GM12874 (cell line): ENCODE data around the gene INSR.

ENCODE experiments used
- TF ChIP-seq, protein P1 (sequence below): IDR thresholded peaks from 2 replicates; pipeline ENCODE4 v1.5.1; 2011; ENCODE audit warnings: low read depth, mild to moderate bottlenecking, control low read depth, low read length, moderate library complexity; ENCODE audit not compliant: insufficient read depth

The INSR gene

DNA sequence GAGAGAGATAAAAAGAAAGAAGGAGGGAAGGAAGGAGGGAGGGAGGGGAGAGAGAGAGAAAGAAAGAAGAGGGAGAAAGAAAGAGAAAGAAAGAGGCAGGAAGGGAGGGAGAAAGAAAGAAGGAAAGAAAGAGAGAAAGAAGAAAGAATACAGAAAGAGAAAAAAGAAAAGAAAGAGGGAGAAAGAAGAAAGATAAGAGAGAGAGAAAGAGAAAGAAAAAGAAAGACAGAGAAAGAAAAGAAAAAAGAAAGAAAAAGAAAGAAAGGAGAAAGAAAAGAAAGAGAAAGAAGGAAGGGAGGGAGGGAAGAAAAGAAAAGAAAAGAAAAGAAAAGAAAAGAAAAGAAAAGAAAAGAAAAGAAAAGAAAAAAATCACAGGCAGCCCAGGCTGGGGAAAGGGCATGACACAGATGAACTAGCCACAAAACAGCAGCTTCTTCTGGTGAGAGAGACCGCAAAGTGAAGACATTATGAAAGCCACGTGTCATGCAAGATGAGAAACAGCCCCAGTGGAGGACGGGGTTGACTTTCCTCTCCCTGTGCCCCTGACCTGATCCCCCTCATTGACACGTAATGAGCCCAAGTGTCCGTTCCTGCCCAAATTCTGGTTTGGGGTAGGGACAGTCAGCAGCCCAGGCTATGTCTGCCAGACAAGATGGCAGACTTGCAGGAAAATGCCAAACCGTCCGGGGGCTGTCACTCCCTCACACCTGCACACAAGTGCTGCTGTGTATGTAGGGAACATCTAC lies 102.1 kb downstream of the INSR start:
- TF ChIP-seq, protein P1, sequence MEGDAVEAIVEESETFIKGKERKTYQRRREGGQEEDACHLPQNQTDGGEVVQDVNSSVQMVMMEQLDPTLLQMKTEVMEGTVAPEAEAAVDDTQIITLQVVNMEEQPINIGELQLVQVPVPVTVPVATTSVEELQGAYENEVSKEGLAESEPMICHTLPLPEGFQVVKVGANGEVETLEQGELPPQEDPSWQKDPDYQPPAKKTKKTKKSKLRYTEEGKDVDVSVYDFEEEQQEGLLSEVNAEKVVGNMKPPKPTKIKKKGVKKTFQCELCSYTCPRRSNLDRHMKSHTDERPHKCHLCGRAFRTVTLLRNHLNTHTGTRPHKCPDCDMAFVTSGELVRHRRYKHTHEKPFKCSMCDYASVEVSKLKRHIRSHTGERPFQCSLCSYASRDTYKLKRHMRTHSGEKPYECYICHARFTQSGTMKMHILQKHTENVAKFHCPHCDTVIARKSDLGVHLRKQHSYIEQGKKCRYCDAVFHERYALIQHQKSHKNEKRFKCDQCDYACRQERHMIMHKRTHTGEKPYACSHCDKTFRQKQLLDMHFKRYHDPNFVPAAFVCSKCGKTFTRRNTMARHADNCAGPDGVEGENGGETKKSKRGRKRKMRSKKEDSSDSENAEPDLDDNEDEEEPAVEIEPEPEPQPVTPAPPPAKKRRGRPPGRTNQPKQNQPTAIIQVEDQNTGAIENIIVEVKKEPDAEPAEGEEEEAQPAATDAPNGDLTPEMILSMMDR = no peak

DNA sequence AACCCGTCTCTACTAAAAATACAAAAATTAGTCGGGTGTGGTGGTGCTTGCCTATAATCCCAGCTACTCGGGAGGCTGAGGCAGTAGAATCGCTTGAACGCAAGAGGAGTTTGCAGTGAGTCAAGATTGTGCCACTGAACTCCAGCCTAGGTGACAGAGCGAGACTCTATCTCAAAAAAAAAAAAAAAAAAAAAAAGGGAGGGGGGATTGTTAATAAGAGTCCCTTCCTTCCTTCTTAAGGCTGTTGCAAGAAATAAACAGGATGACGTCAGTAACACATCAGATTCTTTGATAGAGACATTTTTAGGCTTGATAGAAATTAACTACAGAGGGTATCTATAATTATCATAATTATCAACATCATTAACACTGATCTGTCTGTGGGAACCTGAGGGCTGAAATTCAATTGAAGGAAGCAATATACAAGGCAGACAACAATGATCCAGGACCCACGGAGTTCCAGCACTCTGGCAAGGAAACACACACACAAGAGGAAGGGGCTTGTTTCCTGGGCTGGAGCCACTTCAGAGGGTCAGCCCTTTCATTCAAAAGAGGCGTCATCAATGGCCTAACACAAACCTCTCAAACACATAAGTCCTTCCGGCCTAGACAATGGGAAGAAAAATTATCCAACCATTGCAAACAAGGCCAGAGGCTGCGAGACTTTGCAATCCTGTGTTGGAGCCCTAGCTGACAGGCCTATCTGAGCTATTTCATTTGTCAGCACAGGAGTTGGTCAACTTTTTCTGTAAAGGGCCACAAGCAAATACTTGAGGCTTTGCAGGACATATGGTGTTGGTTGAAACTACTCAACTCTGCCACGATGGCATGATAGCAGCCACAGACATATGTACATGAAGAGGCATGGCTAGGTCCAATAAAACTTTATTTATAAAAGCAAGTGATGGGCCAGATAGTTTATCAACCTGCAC lies 105.2 kb downstream of the INSR start:
- TF ChIP-seq, protein P1 = no peak

DNA sequence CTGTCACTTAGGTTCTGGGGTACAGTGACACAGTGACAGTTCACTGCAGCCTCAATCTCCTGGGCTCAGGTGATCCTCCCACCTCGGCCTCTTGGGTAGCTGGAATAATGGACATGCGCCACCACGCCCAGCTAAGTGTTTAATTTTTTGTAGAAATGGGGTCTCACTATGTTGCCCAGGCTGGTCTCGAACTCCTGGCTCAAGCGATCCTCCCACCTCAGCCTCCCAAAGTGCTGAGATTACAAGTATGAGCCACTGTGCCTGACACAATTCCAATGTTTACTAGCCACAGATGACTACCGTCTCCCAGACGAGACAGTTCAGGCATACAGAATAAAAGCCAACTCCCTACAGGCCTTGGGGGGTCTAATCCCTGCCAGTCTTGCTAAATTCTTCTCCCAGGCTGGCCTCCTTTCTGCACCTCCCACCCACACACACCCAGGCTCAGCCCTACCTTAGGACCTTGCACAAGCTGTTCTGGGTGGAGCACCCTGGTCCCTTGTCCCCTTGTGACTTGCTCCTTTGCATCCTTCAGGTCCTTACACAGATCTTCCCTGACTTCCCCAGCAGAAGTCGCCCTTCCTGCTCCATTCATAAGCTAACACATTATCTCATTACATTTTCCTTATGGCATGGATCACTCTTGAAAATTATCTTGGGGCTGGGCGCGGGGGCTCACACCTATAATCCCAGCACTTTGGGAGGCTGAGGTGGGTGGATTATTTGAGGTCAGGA lies 106.4 kb downstream of the INSR start:
- TF ChIP-seq, protein P1 = no peak

DNA sequence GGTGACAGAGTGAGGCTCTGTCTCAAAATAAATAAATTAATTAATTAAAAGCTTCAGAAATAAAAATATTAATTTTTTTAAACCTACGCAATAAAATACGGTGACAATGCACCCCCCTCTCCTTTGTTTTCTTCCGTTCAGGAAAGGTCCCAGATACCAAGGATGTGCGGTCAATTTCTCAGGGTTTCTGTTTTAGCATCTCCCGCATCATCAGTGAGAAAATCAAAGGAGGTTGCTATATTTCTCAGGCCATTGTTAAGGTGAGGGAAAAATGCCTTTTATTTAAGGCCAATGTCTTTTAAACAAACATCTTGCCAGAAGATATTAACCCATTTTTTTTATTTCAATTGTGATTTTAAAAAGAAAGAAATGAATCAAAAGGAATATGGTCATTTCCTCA lies 111.7 kb downstream of the INSR start:
- TF ChIP-seq, protein P1 = no peak

DNA sequence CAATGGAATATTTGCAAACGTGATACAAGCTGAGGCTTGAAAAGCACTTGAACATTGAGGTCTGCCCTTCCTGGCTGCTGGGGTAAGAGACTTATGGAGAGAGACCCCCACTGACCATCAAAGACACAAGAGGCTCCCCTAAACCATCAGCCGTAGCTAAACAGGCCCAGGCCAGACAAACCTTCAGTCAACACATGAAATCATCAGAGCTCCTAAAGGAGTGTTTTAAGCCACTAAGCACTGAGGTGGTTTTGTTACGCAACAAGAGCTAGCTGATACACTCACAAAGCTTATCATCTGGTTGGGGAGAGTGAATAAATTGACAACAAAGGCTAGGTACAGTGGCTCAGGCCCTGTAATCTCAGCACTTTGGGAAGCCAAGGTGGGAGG lies 114.3 kb downstream of the INSR start:
- TF ChIP-seq, protein P1 = no peak

DNA sequence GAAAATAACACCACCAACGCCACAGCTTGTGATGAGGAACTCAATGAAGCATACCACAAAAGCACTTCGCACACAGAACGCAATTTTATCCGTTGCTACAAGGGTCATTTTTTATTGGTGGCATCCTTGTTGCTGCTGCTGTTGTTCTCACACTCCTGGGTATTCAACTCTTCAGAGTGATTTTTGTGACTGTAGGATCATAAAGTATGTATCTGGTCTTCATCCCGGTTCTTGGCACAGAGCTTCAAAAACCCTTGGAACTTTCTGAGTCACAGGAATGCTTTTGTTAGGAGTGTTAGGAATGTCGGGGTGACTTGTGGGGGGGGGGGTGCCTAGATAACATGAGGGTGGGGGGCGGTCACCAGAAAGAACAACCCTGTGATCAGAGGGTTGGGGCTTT lies 116.3 kb downstream of the INSR start:
- TF ChIP-seq, protein P1 = no peak

DNA sequence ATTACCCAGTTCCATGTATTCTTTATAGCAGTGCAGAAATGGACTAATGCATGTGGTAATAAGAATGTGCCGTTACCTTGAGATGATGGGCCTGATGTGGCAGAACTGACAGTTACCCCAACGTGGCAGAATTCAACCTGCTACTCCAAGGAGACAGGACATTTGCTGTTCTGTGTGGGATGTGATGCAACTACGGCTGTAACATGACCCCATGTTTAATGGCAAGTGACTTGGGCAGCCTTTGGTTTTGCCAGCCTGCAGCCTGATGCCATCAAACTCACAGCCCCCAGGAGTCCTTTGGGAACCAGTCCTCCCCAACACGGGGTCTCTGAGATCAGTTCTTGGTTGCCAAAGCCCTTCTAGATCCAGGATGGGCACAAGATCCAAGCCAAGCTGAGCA lies 117.4 kb downstream of the INSR start:
- TF ChIP-seq, protein P1 = no peak
